B cell (primary cell): ENCODE results near the gene CDH7. TPM values are rescaled to one million over a fixed set of nuclear protein-coding genes. Genes with fewer than 3 reads are reported as not detected.

Source experiments
- ATAC-seq: fragments of 200-7000 bp; cut with Tn5 transposase; one replicate; pipeline ENCODE4 v1.10.0; 2021; ENCODE audit warnings: low read depth, mild to moderate bottlenecking, moderate number of reproducible peaks, moderate library complexity
- CTCF ChIA-PET: fragments of 350-600 bp; sonication (Branson Sonifier 250); formaldehyde crosslinking; loops from one replicate; lab custom pipeline; 2021; ENCODE audit warnings: antibody characterized with exemption, inconsistent platforms; lab: Charles Lee
- POLR2A ChIA-PET: fragments of 350-600 bp; sonication (Branson Sonifier 250); formaldehyde crosslinking; loops from one replicate; lab custom pipeline; 2021; ENCODE audit warnings: antibody characterized with exemption; lab: Charles Lee
- DNase-seq: peaks from one replicate; pipeline ENCODE4 v3.0.0; 2013
- H2AFZ ChIP-seq: 2 replicates; pipeline ENCODE4 v1.6.1; 2012; ENCODE audit warnings: mild to moderate bottlenecking, low read depth, low read length; ENCODE audit not compliant: insufficient read depth, poor library complexity, severe bottlenecking
- H3K27ac ChIP-seq, 2 donors: 1 replicate in 1 of 2; 2 replicates in 1 of 2; pipeline ENCODE4 v1.5.1; 2012 to 2013; ENCODE audit warnings: low read length in 2 of 2, mild to moderate bottlenecking in 2 of 2, moderate library complexity in 1 of 2
- H3K27me3 ChIP-seq, 4 experiments: fragments of 200-600 bp in 1 of 4; sonication (generic) in 1 of 4; replicated peaks in 1 of 4; 1 replicate in 2 of 4; 2 replicates in 2 of 4; pipeline versions ENCODE4 v1.6.1 to v1.7.0; 2013 to 2016; ENCODE audit warnings: low read length in 3 of 4, mild to moderate bottlenecking in 2 of 4, mixed read lengths in 1 of 4, moderate library complexity in 1 of 4; ENCODE audit not compliant: insufficient read depth in 4 of 4, control insufficient read depth in 3 of 4; ENCODE audit errors: control extremely low read depth in 1 of 4
- H3K36me3 ChIP-seq, 2 experiments: replicated peaks in 1 of 2; 1 replicate in 1 of 2; 2 replicates in 1 of 2; pipeline versions ENCODE4 v1.6.1 to v1.7.1; 2013; ENCODE audit warnings: low read length in 1 of 2; ENCODE audit not compliant: insufficient read depth in 2 of 2, control insufficient read depth in 1 of 2; ENCODE audit errors: control extremely low read depth in 1 of 2, extremely low read depth in 1 of 2
- H3K4me1 ChIP-seq, 2 donors: fragments of 200-600 bp in 1 of 2; sonication (generic) in 1 of 2; 1 replicate in 1 of 2; 2 replicates in 1 of 2; pipeline versions ENCODE4 v1.5.1 to v1.6.1; 2013 to 2017; ENCODE audit warnings: low read length in 2 of 2; ENCODE audit not compliant: control insufficient read depth in 2 of 2, insufficient read depth in 2 of 2
- H3K4me2 ChIP-seq: replicated peaks from 2 replicates; pipeline ENCODE3; 2012; ENCODE audit warnings: mild to moderate bottlenecking, low read depth, low read length; ENCODE audit not compliant: poor library complexity, severe bottlenecking
- H3K4me3 ChIP-seq, 5 experiments: fragments of 200-600 bp in 1 of 5; sonication (generic) in 1 of 5; 1 replicate in 3 of 5; 2 replicates in 2 of 5; pipeline versions ENCODE4 v1.5.1 to v1.7.0; 2011 to 2016; ENCODE audit warnings: low read length in 4 of 5, mild to moderate bottlenecking in 4 of 5, low read depth in 2 of 5, control low read depth in 1 of 5, moderate library complexity in 1 of 5; ENCODE audit not compliant: insufficient read depth in 1 of 5; ENCODE audit errors: control extremely low read depth in 1 of 5, extremely low read depth in 1 of 5
- H3K79me2 ChIP-seq: fragments of 200-600 bp; sonication (generic); one replicate; pipeline ENCODE4 v1.6.0; 2016; ENCODE audit warnings: low read length; ENCODE audit not compliant: control insufficient read depth, insufficient read depth
- H3K9ac ChIP-seq: fragments of 200-600 bp; sonication (generic); 2 replicates; pipeline ENCODE4 v1.6.1; 2017; ENCODE audit warnings: mild to moderate bottlenecking, low read length, moderate library complexity
- H3K9me3 ChIP-seq, 3 donors: one replicate each; pipeline versions ENCODE4 v1.6.1 to v1.7.1; 2013; ENCODE audit warnings: low read length in 2 of 3; ENCODE audit not compliant: control insufficient read depth in 2 of 3, insufficient read depth in 1 of 3; ENCODE audit errors: control extremely low read depth in 1 of 3
- H4K20me1 ChIP-seq: 2 replicates; pipeline ENCODE4 v1.6.0; 2012; ENCODE audit warnings: mild to moderate bottlenecking, low read length; ENCODE audit not compliant: insufficient read depth, control insufficient read depth, poor library complexity, severe bottlenecking
- H3K27ac Mint-ChIP-seq: one replicate; pipeline ENCODE4 v1.8.0; 2021; ENCODE audit warnings: mixed read lengths
- H3K27me3 Mint-ChIP-seq: one replicate; pipeline ENCODE4 v1.8.0; 2021; ENCODE audit warnings: mixed read lengths
- H3K4me1 Mint-ChIP-seq: one replicate; pipeline ENCODE4 v1.8.0; 2021; ENCODE audit warnings: mixed read lengths
- H3K4me3 Mint-ChIP-seq: one replicate; pipeline ENCODE4 v1.8.0; 2021; ENCODE audit warnings: mixed read lengths
- H3K9me3 Mint-ChIP-seq: one replicate; pipeline ENCODE4 v1.8.0; 2022; ENCODE audit warnings: mixed read lengths; ENCODE audit not compliant: insufficient read depth
- EZH2 ChIP-seq: IDR thresholded peaks from 2 replicates; pipeline ENCODE4 v1.6.1; 2012; ENCODE audit warnings: borderline replicate concordance, low read depth, mild to moderate bottlenecking, moderate library complexity, low read length; ENCODE audit not compliant: insufficient read depth, poor library complexity, severe bottlenecking
- WGBS: methylation state at CpG from one replicate; pipeline ENCODE4 v1.1.5; 2013; ENCODE audit warnings: missing lambda C conversion rate; ENCODE audit not compliant: insufficient coverage; 5-methylcytosine and 5-hydroxymethylcytosine counted together
- intact Hi-C: fragments of 100-400 bp; cut with micrococcal nuclease; formaldehyde crosslinking; loops from one replicate; pipeline ENCODE4 v1.10.0; 2022
- polyA plus RNA-seq: library from polyadenylated mRNA; depleted of rRNA; stranded (reverse); fragments of >200 nt; gene quantifications from 2 replicates; pipeline ENCODE4 v1.2.3, GENCODE V29; 2012
- total RNA-seq, 2 donors: library from RNA; stranded (reverse); fragments of 120-200 nt in 1 of 2; gene quantifications; 1 replicate in 1 of 2; 2 replicates in 1 of 2; pipeline versions ENCODE4 v1.2.3 to v1.2.4, GENCODE V29; 2013 to 2022
- TF ChIP-seq, protein P1 (sequence below): fragments of 200-600 bp; IDR thresholded peaks from one replicate; pipeline ENCODE4 v1.8.0; 2022; ENCODE audit warnings: antibody characterized with exemption, mild to moderate bottlenecking

Gene CDH7
- total and polyA plus RNA-seq, 2 donors (not counting 1 experiment from before 2014, with no cell fraction given) = not detected

DNA sequence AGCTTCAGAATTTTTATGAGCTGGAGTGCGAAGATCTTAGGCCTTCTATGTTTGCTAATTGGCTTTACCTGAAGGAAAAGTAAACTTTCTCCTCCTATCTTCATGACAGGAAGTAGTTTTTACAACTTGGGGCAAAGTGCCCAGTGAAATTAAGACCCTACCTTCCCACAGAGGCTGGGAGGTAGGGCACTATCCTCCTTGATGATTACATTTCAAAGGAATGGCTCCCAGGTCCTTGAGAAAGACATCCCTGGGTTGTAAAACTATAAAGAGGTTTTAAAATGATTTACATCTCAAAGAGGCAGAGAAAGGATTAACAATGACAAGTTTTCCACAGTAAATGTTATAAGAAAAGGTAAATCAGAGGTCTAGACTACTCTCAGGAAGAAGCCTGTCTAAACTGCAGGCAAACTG lies 155.8 kb downstream of the CDH7 start:
- no peaks in the 10 kb centered on the region for H3K4me1 ChIP-seq
- ChIA-PET POLR2A (no interaction called here), CTCF (no interaction called here)
- ATAC-seq = no peak
- no peak overlapping the region for H3K4me2 ChIP-seq
- no peak overlapping the region for H3K4me3 Mint-ChIP-seq
- DNase-seq = no peak
- no peak overlapping the region for H3K27ac Mint-ChIP-seq
- no peaks in the 10 kb centered on the region for H3K36me3 ChIP-seq
- intact Hi-C loops = no loop called here
- H2AFZ ChIP-seq = no peak overlapping the region
- H3K9me3 Mint-ChIP-seq = peaks cover 3% of the 10 kb centered on the region
- no peaks in the 10 kb centered on the region for H3K9me3 ChIP-seq
- no peak for TF ChIP-seq EZH2
- TF ChIP-seq, protein P1, sequence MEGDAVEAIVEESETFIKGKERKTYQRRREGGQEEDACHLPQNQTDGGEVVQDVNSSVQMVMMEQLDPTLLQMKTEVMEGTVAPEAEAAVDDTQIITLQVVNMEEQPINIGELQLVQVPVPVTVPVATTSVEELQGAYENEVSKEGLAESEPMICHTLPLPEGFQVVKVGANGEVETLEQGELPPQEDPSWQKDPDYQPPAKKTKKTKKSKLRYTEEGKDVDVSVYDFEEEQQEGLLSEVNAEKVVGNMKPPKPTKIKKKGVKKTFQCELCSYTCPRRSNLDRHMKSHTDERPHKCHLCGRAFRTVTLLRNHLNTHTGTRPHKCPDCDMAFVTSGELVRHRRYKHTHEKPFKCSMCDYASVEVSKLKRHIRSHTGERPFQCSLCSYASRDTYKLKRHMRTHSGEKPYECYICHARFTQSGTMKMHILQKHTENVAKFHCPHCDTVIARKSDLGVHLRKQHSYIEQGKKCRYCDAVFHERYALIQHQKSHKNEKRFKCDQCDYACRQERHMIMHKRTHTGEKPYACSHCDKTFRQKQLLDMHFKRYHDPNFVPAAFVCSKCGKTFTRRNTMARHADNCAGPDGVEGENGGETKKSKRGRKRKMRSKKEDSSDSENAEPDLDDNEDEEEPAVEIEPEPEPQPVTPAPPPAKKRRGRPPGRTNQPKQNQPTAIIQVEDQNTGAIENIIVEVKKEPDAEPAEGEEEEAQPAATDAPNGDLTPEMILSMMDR = no peak
- no CpG with 5 or more reads among the region's 1 CpG for WGBS
- H3K4me3 ChIP-seq = no peak overlapping the region
- H3K9ac ChIP-seq = no peak overlapping the region
- H3K79me2 ChIP-seq = no peaks in the 10 kb centered on the region
- no peak overlapping the region for H3K27ac ChIP-seq
- H4K20me1 ChIP-seq = no peaks in the 10 kb centered on the region
- no peaks in the 10 kb centered on the region for H3K4me1 Mint-ChIP-seq
- no peaks in the 10 kb centered on the region for H3K27me3 Mint-ChIP-seq
- H3K27me3 ChIP-seq = no peaks in the 10 kb centered on the region

DNA sequence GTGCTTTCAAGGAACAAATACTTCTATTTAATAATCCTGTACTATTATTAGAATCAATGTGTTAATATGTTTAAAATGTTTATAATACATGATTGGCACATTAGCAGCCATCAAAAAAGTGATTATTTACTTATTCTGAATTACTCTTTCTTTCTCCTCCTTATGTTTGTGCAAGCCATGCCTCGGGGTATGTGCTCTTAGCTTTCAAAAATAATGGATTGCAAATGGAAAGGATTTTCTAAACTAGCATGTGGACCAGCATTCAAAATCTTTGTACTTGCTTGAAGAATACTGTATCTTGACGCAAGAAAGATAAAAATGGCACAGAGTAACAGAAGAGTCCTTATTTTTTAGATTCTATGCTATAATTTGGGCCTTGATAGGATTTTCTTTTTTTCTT lies 156.5 kb downstream of the CDH7 start:
- intact Hi-C loops = no loop called here
- ATAC-seq = no peak
- H3K4me1 Mint-ChIP-seq = no peaks in the 10 kb centered on the region
- 100% methylated on average over 1 of the region's 2 CpGs for WGBS
- Histone ChIP-seq H3K36me3 (no peaks in the 10 kb centered on the region), H3K4me2 (no peak overlapping the region), H3K79me2 (no peaks in the 10 kb centered on the region), H2AFZ (no peak overlapping the region), H3K27ac (no peak overlapping the region), H3K9me3 (no peaks in the 10 kb centered on the region), H4K20me1 (no peaks in the 10 kb centered on the region), H3K4me3 (no peak overlapping the region), H3K4me1 (no peaks in the 10 kb centered on the region), H3K27me3 (no peaks in the 10 kb centered on the region), H3K9ac (no peak overlapping the region)
- DNase-seq = no peak
- no peaks in the 10 kb centered on the region for H3K27me3 Mint-ChIP-seq
- no peak overlapping the region for H3K4me3 Mint-ChIP-seq
- no peak overlapping the region for H3K27ac Mint-ChIP-seq
- ChIA-PET CTCF (no interaction called here), POLR2A (no interaction called here)
- no peak for TF ChIP-seq EZH2
- TF ChIP-seq, protein P1 = no peak
- peaks cover 3% of the 10 kb centered on the region for H3K9me3 Mint-ChIP-seq
